Activated naive CD8-positive, alpha-beta T cell treated with anti-CD3 and anti-CD28 coated beads, Interleukin-2, amount 50 U/mL, for 16 hours (primary cell): ENCODE measurements around the gene NADSYN1.
"Not testable (repeated sequence)": the region's sequence is repeated elsewhere in the genome, so short reads cannot be mapped to it uniquely, and the experiment has no call there.

Experiments used
- DNase-seq: peaks from one replicate; pipeline ENCODE4 v3.0.0-alpha.2; 2020; ENCODE audit warnings: low read depth, low spot score

NADSYN1 gene

DNA sequence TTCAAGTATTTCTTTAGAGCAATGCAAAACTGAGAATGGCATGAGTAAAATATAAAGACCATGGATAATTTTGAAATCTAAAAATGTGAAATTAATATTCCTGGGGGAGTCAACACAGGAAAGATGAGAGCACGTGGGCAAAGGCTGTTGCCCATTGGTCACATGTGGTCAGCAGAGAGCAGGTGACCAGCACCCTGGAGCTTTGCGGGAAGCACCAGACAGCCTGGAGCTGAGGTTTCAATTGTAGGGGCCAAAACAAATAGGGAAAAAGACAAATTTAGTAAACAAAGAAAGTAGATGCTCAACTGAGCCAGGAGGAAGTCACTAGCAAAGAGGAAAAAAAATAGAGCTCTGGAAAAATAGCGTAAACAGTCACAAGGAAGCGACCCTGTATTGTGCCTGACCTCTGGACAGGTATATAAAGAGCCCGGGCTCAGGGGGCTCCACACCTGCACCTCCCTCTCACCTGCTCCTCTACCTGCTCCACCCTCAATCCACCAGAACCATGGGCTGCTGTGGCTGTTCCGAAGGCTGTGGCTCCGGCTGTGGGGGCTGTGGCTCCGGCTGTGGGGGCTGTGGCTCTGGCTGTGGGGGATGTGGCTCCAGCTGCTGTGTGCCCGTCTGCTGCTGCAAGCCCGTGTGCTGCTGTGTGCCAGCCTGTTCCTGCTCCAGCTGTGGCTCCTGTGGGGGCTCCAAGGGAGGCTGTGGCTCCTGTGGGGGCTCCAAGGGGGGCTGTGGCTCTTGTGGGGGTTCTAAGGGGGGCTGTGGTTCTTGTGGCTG lies 74.0 kb downstream of the NADSYN1 start, which contains the start of gene KRTAP5-7:
KRTAP5-7 (plus strand) TSS at position 472 of the 780 bp plus-strand sequence; CDS start at position 506, 34 bp downstream.
- not testable (repeated sequence) for DNase-seq

DNA sequence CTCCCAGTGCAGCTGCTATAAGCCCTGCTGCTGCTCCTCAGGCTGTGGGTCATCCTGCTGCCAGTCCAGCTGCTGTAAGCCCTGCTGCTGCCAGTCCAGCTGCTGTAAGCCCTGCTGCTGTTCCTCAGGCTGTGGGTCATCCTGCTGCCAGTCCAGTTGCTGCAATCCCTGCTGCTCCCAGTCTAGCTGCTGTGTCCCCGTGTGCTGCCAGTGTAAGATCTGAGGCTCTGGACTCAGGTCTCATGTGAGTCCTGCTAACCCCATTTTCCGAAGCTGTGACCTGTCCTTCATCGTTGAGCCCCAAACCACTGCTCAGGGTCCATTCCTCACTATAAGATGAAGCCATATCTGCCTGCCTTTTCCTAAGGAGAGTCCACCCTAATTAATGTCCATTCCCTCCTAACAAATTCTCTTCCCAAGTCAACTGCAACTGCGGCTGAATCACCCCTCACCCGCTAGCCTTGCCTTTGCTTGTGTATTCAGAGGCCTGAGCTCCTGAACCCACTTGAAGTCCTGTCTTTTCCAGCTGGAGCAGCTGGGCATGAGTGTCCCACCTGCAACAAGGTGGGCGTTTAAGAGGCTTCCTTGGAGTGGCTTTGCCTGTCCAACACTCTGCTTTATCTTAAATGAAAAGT lies 74.7 kb downstream of the NADSYN1 start:
- no peak for DNase-seq

DNA sequence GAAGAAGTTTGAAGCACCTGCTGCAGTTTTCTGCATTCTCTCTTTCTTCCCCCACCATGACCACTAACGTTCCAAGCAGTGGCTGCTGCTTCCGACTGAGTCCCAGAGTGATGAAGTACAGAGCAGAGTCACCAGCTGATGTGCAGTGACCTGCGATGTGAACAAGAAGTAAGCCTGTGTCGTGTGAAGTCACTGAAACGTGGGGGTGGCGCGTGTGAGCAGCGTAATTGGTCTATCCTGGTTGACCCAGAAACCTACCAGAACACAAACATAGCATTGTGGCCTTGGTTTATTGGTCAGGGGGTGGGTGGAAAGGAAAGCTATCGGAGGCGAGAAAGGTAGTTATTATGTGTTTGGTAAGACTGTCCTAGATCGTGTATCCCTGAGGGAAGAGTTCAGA lies 77.6 kb downstream of the NADSYN1 start:
- no peak for DNase-seq

DNA sequence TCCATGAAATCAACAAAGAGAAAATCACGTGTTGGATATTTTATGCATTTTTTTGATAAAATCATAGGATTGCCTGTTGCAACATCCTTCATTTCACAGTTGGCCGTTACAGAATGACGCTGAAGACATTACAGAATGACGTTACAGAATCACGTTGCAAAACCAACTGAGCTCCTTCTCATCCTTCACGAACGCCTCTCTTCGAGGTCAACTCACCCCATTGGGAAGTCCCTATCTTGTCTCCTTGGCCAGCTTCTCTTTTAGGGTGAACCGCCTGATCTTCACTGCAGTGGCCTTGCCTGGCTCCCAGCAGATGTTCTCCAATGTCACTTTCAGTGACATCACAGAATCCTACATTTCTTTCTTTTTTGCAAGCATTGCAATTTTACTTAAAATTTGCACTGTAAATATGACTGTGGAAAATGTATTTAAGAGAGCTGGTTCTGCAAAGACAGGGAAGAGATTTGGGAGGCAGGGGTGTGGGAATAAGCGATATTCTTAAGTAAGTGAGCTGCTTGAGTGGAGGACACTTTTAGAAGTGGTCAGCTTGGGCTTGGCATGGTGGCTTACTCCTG lies 79.1 kb downstream of the NADSYN1 start:
- no peak for DNase-seq

DNA sequence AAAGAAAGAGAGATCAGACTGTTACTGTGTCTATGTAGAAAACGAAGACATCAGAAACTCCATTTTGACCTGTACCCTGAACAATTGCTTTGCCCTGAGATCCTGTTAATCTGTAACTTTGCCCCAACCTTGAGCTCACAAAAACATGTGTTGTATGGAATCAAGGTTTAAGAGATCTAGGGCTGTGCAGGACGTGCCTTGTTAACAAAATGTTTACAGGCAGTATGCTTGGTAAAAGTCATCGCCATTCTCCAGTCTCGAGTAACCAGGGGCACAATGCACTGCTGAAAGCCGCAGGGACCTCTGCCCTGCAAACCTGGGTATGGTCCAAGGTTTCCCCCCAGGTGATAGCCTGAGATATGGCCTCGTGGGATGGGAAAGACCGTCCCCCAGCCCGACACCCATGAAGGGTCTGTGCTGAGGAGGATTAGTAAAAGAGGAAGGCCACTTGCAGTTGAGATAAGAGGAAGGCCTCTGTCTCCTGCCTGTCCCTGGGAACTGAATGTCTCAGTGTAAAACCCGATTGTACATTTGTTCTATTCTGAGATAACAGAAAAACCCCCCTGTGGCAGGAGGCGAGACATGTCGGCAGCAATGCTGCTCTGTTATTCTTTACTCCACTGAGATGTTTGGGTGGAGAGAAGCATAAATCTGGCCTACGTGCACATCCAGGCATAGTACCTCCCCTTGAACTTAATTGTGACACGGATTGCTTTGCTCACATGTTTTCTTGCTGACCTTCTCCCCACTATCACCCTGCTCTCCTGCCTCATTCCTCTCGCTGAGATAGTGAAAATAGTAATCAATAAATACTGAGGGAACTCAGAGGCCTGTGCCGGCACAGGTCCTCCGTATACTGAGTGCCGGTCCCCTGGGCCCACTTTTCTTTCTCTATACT lies 82.0 kb downstream of the NADSYN1 start:
- not testable (repeated sequence) for DNase-seq

DNA sequence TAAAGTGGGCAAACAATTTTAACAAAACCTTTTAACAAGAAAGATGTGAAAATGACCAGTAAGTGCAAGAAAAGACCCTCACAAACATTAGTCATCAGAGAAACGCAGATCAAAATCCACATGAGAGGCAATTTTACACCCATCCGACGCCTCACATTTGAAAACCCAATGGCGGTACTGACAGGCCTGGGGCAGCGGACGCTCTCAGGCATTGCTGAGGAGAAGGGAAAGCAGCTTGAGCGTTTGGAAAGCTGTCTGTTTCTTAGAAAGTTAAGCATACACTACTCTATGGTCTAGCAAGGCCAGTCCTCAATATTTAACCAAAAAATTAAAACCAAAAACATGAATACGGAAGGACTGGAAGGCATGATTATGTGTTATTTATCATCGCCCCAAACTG lies 82.8 kb downstream of the NADSYN1 start:
- DNase-seq: no peak

DNA sequence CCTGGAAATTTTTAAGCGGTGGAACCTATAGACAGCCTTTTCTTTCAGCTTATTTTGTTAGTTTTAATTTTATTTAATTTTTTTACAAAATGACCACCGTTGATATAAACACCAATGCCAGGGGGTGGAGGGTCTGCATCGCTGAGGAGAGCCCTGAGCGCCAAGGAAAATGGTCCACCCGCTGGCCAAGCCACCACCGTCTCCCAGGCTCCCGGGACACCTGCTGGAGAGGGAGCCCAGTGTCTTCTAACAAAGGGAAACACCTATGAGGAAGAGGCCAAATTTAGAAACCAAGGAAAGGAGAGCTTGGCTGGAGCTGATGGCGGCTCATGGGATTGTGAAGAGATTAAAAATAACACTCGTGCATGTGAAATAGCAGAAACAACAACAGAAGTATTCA lies 84.5 kb downstream of the NADSYN1 start:
- DNase-seq: no peak

DNA sequence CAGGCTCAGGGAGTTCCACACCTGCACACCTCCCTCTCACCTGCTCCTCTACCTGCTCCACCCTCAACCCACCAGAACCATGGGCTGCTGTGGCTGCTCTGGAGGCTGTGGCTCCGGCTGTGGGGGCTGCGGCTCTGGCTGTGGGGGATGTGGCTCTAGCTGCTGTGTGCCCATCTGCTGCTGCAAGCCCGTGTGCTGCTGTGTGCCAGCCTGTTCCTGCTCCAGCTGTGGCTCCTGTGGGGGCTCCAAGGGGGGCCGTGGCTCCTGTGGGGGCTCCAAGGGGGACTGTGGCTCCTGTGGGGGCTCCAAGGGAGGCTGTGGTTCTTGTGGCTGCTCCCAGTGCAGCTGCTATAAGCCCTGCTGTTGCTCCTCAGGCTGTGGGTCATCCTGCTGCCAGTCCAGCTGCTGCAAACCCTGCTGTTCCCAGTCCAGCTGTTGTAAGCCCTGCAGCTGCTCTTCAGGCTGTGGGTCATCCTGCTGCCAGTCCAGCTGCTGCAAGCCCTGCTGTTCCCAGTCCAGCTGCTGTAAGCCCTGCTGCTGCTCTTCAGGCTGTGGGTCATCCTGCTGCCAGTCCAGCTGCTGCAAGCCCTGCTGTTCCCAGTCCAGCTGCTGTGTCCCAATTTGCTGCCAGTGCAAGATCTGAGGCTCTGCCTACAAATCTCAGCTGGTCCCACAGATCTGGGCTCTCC lies 85.1 kb downstream of the NADSYN1 start, which contains the start of gene KRTAP5-8:
KRTAP5-8 (plus strand) TSS at position 49 of the 689 bp plus-strand sequence; CDS start at position 80, 31 bp downstream.
- DNase-seq: not testable (repeated sequence)

DNA sequence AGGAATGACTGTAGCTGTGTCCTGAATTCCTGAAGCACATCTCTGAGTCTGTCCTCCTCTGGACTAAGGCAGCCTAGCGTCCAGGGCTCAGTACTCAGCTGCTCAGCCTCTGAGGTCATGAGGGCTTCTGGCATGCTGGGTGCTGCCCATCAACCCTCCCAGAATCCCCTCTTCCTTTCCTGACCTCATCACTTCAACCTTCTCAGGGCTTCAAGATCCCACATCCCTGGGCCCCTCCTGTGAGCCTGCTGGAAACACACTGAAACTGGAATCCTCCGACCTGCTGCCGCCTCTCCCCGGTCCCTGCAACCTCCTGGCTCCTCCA lies 85.6 kb downstream of the NADSYN1 start:
- DNase-seq: no peak

DNA sequence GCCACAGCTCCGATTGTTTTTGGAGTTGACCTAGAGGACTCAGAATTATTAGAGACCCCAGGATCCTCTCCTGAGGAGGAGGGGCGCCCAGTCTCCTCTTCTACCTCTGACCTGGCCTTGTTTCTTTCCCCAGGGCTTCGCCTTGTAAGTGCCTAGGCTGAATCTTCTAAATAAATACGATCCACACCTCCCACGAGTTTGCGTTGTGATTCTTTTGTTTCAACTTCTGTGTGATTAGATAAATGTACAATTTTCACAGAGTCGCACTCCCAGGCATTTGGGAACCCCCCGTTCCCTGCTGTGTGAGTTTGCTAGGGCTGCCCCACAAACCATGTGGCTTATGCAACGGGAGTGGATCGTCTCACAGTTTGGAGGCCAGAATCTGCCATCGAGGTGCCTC lies 86.0 kb downstream of the NADSYN1 start:
- DNase-seq: no peak

DNA sequence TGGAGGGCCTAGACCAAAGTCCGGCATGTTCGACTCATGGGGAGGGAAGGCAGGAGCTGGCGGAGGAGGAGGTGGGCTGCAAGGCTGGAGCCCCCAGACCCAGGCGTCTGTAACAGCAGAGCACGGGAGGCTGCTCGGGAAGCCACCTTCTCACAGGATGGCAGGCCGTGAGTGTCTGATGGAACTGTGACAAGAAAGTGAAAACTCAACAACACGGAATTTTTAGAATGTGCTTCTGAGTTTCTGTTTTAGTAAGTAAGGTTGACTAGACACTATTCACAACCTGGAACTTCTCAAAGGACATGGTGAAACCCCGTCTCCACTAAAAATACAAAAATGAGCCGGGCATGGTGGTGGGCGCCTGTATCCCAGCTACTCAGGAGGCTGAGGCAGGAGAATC lies 87.0 kb downstream of the NADSYN1 start:
- DNase-seq: not testable (repeated sequence)

DNA sequence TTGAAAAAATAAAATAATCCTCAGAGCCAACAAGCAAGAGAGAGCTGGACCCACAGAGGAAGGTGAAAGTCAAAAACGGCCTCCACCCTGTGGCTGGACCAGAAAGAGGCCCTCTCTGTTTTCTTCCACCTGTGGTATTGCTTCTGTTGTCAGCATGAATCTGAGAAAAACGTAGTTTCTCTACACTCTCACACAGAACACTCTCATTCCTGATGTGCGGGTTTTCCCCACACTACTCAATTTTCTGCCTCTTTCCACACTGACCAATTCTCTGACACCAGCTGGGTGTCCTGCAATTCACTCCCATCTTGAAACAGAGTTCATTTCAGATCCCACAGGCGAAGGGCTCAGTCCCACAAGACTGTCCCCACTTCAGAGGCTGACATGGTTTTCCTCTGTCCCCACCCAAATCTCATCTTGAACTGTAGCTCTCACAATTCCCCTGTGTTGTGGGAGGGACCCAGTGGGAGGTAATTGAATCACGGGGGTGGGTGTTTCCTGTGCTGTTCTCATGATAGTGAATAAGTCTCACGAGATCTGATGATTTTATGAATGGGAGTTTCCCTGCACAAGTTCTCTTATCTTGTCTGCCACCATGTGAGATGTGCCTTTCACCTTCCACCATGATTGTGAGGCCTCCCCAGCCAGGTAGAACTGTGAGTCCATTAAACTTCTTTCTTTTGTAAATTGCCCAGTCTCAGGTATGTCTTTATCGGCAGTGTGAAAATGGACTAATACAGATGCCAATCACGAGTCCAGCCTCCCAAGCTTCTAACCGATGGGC lies 87.7 kb downstream of the NADSYN1 start:
- DNase-seq: not testable (repeated sequence)

DNA sequence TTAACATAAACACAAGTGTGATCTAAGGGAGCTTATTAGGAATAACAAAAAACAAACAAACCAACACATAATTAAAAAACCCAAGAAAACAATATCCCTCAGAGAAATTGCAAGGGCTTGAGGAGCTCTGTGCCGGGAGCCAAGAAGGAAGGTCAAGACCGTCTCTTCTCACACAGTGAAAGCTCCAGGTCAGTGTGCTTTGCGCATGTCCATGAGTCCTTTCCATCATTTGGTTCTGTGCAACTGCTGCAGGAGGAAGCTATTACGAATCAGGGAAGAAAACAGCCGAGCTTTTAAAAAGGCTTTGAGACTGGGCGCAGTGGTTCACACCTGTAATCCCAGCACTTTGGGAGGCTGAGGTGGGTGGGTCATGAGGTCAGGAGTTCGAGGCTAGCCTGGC lies 89.4 kb downstream of the NADSYN1 start:
- no peak for DNase-seq

DNA sequence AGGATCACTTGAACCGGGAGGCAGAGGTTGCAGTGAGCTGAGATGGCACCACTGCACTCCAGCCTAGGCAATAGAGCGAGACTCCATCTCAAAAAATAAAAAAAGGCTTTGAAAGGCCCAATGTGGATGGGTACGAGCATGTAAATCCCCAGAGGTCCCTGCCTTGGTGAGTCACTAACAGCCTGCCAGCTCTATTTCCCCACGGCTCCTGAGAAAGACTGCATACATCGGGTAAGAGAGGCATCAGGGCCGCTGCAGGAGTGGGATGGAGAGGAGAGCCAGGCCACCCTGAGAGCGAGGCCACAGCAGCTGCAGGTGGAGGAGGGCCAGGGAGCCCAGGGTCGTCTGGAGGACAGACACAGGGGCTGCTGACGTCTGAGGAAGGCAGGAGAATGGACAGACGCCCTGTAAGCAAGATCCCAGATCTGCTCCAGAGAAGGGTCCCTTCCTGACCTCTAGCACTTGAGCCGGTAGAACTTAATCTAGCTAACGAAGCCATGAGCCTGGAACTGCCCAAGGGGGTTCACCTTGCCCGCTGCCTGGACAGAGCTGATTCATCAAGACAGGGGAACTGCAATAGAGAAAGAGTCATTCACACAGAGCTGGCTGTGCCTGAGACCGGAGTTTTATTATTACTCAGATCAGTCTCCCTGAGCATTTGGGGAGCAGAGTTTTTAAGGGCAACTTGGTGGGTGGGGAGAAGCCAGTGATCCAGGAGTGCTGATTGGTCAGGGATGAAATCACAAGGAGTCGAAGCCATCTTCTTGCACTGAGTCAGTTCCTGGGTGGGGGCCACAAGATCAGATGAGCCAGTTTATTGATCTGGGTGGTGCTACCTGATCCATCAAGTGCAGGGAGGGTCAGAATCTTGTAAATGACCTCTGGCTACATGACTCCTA lies 90.1 kb downstream of the NADSYN1 start:
- DNase-seq: no peak

DNA sequence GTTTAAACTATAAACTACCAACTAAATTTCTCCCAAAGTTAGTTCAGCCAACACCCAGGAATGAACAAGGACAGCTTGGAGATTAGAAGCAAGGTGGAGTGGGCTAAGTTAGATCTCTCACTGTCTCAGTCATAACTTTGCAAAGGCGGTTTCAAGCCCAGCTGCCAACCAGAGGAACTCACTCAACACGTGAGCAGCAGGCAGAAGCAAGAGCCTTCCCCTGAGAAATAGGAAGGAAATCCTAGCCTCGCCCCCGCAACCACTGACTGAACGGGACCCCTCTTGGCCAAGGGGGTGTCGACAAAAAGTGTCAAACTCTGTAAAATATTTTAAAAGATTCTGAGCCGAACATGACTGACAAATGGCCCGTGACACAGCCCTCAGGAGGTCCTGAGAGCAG lies 90.9 kb downstream of the NADSYN1 start:
- DNase-seq: no peak

DNA sequence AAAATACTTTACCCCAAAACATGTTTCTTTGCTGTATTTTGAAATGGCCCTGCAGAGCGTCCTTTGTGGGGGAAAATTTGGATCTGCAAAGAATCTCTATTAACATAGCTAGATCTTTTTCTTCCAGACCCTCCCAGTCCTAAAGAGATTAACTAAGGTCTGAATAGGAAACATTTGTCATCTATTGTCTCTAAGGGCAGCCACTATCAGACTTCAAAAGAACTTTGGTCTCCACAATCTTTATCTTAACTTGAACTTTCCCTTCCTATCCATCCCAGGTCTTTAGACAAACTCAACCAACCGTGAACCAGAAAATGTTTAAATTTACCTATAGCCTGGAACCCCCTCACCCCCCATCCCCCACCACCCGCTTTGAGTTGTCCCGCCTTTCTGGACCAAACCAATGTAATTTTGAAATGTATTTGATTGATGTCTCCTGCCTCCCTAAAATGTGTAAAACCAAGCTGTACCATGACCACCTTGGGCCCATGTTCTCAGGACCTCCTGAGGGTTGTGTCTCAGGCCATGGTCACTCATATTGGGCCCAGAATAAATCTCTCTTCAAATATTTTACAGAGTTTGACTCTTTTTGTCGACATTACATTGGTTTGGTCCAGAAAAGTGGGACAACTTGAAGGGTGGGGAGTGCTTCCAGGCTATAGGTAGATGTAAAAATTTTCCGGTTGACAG lies 91.7 kb downstream of the NADSYN1 start:
- no peak for DNase-seq

DNA sequence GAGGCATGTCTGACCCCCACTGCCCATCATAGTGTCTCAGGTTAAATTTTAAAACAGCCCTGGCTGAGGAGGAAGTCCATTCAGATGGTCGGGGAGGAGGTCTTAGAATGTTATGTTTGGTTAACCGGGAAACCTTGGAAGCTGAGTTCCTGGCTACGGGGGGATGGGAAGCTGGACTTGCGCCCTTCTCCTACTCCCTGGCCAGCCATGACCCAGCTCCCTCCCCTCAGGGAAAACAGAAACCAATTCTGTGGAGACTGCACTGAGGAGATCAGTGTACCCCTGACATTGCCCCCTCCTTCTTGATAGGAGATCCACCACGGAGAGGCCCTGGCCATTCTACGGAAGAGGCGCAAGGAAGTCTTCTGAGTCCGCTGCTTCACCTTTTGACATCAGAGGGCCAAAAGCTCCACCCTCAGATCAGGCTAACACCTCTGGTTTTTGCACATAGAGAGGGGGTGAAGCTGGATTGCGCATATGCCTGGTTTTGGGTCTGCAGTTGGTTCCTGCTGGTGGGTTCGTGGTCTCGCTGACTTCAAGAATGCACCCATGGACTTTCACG lies 92.5 kb downstream of the NADSYN1 start:
- DNase-seq: no peak

DNA sequence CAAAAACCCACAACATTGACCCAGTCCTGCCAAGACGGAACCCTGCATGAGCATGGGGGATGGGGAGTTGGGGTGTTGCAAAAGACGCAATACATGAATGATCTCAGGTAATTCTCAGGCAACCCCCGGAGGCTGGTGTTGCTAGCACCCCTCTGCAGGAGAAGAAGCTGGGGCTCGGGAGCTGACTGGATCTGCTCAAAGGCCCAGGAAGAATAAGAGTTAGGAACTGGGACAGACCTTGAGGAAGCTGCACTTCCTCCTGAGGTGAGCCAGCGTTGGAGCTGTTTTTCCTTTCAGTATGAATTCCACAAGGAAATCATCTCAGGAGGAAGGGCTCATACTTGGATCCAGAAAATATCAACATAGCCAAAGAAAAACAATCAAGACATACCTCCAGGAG lies 95.1 kb downstream of the NADSYN1 start, which contains the start of gene KRTAP5-9:
KRTAP5-9 (plus strand) TSS at position 301 of the 400 bp plus-strand sequence. CDS start 238 bp downstream, outside the sequence.
- no peak for DNase-seq
